ENCODE measurements around the gene CRACR2B.

Gene CRACR2B

DNA sequence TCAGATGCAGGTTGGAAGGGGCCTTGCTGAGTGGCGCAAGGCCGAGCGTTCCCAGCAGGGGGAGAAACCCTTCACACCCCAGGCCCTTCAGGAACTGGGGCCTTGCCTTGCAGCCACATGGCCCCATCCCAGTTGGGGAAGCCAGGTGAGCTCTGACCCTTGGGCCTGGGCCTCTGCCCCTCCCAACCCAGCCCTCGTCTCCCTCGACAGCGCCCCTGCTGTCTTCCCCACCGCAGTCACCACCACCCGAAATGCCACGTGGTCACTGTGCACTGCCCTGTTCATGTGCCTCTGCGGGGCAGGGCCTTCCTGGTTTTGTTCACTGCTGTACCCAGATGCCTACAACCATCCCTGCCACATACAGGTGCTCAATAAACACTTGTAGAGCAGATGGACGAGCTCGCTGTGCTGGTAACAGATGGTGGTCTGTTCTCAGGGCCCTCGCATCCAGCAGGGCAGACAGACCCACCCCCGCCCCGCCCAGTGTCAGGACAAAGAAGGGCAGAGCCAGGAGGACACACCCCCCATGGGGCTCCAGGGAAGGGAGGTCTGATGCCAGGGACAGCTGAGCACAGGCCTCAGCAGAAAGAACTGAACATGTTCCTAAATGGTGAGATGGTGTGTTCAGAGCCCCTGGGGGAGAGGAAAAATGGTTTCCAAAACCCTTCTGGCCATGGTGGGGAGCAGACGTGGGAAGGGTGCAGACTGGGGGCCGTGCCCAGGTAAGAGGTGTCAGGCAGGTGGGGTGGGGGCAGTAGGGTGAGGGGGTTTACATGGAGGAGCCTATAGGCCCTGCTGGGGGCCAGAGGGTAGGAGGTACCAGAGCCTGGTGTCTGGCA, 10.9 kb downstream of the CRACR2B start:
- Histone ChIP-seq H3K9ac (ENCODE audit: low read length) (no peak overlapping the region), H3K4me3 (ENCODE audit: insufficient read depth, low read length, poor library complexity, severe bottlenecking) (no peak overlapping the region), H3K9me3 (ENCODE audit: insufficient read depth, low read length) (no peaks in the 10 kb centered on the region), H2AFZ (ENCODE audit: low read depth, low read length, severe bottlenecking) (no peak overlapping the region), H3K9me2 (replicated peaks; ENCODE audit: insufficient read depth, low read length) (no peaks in the 10 kb centered on the region), H3K4me2 (ENCODE audit: low read depth, low read length, poor library complexity, severe bottlenecking) (no peak overlapping the region), H3F3A (ENCODE audit: insufficient read depth) (no peaks in the 10 kb centered on the region), H3K27me3 (ENCODE audit: low read length) (no peaks in the 10 kb centered on the region), H3K79me2 (ENCODE audit: insufficient read depth, low read length) (peaks cover 19% of the 10 kb centered on the region), H4K20me1 (ENCODE audit: low read depth, low read length) (peaks cover 6% of the 10 kb centered on the region; the same call in 1 of the 2 replicates), H3K36me3 (ENCODE audit: low read length) (no peaks in the 10 kb centered on the region), H3K27ac (ENCODE audit: low read depth, low read length) (no peak overlapping the region)
- TF ChIP-seq EZH2phosphoT487 (conservative IDR thresholded peaks at IDR 0.05; ENCODE audit: low read length) = no peak
- TF ChIP-seq, protein P1, sequence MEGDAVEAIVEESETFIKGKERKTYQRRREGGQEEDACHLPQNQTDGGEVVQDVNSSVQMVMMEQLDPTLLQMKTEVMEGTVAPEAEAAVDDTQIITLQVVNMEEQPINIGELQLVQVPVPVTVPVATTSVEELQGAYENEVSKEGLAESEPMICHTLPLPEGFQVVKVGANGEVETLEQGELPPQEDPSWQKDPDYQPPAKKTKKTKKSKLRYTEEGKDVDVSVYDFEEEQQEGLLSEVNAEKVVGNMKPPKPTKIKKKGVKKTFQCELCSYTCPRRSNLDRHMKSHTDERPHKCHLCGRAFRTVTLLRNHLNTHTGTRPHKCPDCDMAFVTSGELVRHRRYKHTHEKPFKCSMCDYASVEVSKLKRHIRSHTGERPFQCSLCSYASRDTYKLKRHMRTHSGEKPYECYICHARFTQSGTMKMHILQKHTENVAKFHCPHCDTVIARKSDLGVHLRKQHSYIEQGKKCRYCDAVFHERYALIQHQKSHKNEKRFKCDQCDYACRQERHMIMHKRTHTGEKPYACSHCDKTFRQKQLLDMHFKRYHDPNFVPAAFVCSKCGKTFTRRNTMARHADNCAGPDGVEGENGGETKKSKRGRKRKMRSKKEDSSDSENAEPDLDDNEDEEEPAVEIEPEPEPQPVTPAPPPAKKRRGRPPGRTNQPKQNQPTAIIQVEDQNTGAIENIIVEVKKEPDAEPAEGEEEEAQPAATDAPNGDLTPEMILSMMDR (IDR thresholded peaks at IDR 0.05; ENCODE audit: insufficient read depth, low read length, poor library complexity, severe bottlenecking) = no peak

DNA sequence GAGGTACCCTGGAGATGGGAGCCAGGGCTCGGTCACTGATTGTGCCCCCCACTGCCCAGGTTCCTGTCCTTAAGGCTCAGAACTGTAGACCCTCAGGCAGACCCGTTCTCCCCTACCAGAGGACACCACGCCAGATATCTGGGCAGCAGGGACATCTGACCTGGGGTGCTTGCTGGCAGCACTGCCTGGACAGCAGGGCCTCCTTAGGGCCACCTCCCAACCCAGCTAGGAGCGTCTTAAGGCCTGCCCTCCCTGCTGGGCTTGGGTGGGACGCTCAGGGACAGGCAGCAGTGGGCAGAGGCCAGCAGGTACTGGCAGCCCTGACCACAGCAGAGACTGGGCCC, 11.5 kb downstream of the CRACR2B start:
- Histone ChIP-seq H3K4me2 (ENCODE audit: low read depth, low read length, poor library complexity, severe bottlenecking) (no peak overlapping the region), H3K9me3 (ENCODE audit: insufficient read depth, low read length) (no peaks in the 10 kb centered on the region), H3K79me2 (ENCODE audit: insufficient read depth, low read length) (peaks cover 19% of the 10 kb centered on the region), H3K27ac (ENCODE audit: low read depth, low read length) (no peak overlapping the region), H3K4me3 (ENCODE audit: insufficient read depth, low read length, poor library complexity, severe bottlenecking) (no peak overlapping the region), H3K9ac (ENCODE audit: low read length) (no peak overlapping the region), H3K36me3 (ENCODE audit: low read length) (no peaks in the 10 kb centered on the region), H4K20me1 (ENCODE audit: low read depth, low read length) (peaks cover 6% of the 10 kb centered on the region; the same call in 1 of the 2 replicates), H2AFZ (ENCODE audit: low read depth, low read length, severe bottlenecking) (no peak overlapping the region), H3K27me3 (ENCODE audit: low read length) (no peaks in the 10 kb centered on the region), H3K9me2 (replicated peaks; ENCODE audit: insufficient read depth, low read length) (no peaks in the 10 kb centered on the region), H3F3A (ENCODE audit: insufficient read depth) (no peaks in the 10 kb centered on the region)
- TF ChIP-seq EZH2phosphoT487 (conservative IDR thresholded peaks at IDR 0.05; ENCODE audit: low read length) = no peak
- TF ChIP-seq, protein P1 (IDR thresholded peaks at IDR 0.05; ENCODE audit: insufficient read depth, low read length, poor library complexity, severe bottlenecking) = no peak

DNA sequence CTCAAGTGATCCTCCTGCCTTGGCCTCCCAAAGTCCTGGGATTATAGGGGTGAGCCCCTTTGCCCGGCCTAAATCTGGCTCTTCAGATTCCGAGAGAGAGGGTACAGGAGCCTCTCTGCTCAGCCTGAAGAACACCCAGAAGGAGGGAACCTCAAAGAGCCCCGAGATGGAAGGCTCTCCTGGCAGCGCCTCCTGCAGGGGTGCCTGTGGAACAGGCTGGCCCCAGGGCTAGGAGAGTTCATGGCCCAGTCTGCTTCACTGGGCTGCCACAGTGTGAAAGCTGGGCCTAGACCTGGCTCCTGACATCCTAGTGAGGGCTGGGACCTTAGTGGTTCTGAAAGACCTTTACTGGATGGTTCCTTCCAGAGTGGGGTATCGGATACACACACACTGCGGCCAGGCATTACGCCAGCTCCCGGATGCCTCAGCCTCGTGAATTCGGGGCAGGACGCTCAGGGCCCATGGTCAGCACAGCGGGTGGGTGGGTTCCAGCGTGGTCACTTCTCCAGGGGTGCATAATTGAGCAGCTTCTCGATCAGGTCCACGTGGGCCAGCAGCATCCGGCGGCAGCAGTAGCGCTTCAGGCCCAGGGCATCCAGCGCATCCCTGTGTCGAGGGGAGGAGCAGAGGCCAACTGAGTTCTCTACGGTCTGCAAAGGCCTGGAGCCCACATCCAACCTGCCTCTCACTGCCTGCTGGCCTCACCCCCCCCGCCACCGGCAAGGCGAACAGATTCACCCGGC, 12.3 kb downstream of the CRACR2B start:
- TF ChIP-seq, protein P1 (IDR thresholded peaks at IDR 0.05; ENCODE audit: insufficient read depth, low read length, poor library complexity, severe bottlenecking) = no peak
- no peak for TF ChIP-seq EZH2phosphoT487 (conservative IDR thresholded peaks at IDR 0.05; ENCODE audit: low read length)
- H3K79me2 ChIP-seq (ENCODE audit: insufficient read depth, low read length) = peaks cover 19% of the 10 kb centered on the region
- no peaks in the 10 kb centered on the region for H3K27me3 ChIP-seq (ENCODE audit: low read length)
- H3K36me3 ChIP-seq (ENCODE audit: low read length) = no peaks in the 10 kb centered on the region
- no peak overlapping the region for H3K4me2 ChIP-seq (ENCODE audit: low read depth, low read length, poor library complexity, severe bottlenecking)
- H3K4me3 ChIP-seq (ENCODE audit: insufficient read depth, low read length, poor library complexity, severe bottlenecking) = no peak overlapping the region
- no peaks in the 10 kb centered on the region for H3F3A ChIP-seq (ENCODE audit: insufficient read depth)
- no peak overlapping the region for H2AFZ ChIP-seq (ENCODE audit: low read depth, low read length, severe bottlenecking)
- no peaks in the 10 kb centered on the region for H3K9me3 ChIP-seq (ENCODE audit: insufficient read depth, low read length)
- no peak overlapping the region for H3K27ac ChIP-seq (ENCODE audit: low read depth, low read length)
- peak overlapping the region; percentile 79; the same call in 1 of the 2 replicates for H3K9ac ChIP-seq (ENCODE audit: low read length)
- no peaks in the 10 kb centered on the region for H3K9me2 ChIP-seq (replicated peaks; ENCODE audit: insufficient read depth, low read length)
- H4K20me1 ChIP-seq (ENCODE audit: low read depth, low read length) = peaks cover 6% of the 10 kb centered on the region; the same call in 1 of the 2 replicates
